Panc1 (cell line): ENCODE measurements around the gene GRID1.
"Not testable (repeated sequence)": the region's sequence is repeated elsewhere in the genome, so short reads cannot be mapped to it uniquely, and the experiment has no call there.

Source experiments
- CTCF ChIP-seq: fragments of 450-650 bp; IDR thresholded peaks from 2 replicates; pipeline ENCODE4 v1.5.1; 2017; ENCODE audit warnings: mild to moderate bottlenecking
- POLR2AphosphoS5 ChIP-seq: IDR thresholded peaks from 2 replicates; pipeline ENCODE4 v1.6.1; 2012; ENCODE audit warnings: mild to moderate bottlenecking, low read depth, low read length, moderate library complexity
- SIN3A ChIP-seq: IDR thresholded peaks from 2 replicates; pipeline ENCODE4 v1.6.1; 2012; ENCODE audit warnings: low read depth, mild to moderate bottlenecking, low read length, moderate library complexity, borderline replicate concordance; ENCODE audit not compliant: insufficient read depth
- TF ChIP-seq, protein P1 (sequence below), 2 experiments: IDR thresholded peaks; 2 replicates each; pipeline ENCODE4 v1.6.1; 2011 to 2012; ENCODE audit warnings: low read depth in 2 of 2, control low read depth in 1 of 2, low read length in 1 of 2, mild to moderate bottlenecking in 1 of 2, moderate library complexity in 1 of 2; ENCODE audit not compliant: insufficient read depth in 1 of 2

- not testable (repeated sequence) for TF ChIP-seq CTCF, POLR2AphosphoS5, SIN3A
- TF ChIP-seq, protein P1, sequence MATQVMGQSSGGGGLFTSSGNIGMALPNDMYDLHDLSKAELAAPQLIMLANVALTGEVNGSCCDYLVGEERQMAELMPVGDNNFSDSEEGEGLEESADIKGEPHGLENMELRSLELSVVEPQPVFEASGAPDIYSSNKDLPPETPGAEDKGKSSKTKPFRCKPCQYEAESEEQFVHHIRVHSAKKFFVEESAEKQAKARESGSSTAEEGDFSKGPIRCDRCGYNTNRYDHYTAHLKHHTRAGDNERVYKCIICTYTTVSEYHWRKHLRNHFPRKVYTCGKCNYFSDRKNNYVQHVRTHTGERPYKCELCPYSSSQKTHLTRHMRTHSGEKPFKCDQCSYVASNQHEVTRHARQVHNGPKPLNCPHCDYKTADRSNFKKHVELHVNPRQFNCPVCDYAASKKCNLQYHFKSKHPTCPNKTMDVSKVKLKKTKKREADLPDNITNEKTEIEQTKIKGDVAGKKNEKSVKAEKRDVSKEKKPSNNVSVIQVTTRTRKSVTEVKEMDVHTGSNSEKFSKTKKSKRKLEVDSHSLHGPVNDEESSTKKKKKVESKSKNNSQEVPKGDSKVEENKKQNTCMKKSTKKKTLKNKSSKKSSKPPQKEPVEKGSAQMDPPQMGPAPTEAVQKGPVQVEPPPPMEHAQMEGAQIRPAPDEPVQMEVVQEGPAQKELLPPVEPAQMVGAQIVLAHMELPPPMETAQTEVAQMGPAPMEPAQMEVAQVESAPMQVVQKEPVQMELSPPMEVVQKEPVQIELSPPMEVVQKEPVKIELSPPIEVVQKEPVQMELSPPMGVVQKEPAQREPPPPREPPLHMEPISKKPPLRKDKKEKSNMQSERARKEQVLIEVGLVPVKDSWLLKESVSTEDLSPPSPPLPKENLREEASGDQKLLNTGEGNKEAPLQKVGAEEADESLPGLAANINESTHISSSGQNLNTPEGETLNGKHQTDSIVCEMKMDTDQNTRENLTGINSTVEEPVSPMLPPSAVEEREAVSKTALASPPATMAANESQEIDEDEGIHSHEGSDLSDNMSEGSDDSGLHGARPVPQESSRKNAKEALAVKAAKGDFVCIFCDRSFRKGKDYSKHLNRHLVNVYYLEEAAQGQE (IDR thresholded peaks at IDR 0.05; ENCODE audit: insufficient read depth in 1 of 2, low read depth in 2 of 2, low read length in 1 of 2): not testable (repeated sequence)
Observed at GRCh38 chr10:86107611-86108310, 258.8 kb downstream of the GRID1 start.
